ENCODE data around the gene EEIG1. TPM values are rescaled to one million over a fixed set of nuclear protein-coding genes. Genes with fewer than 3 reads are reported as not detected.

EEIG1 gene
- total and polyA plus RNA-seq, 10 of the 15 experiments (the other 5 are each of a cell fraction or from before 2014, with no cell fraction given): 1.2 to 75.9 (median 9.0) TPM

- no peak for FAIRE-seq
- H4K20me1 ChIP-seq (ENCODE audit: control insufficient read depth, insufficient read depth): 0 out of 2 replicates have a peak, but pooled peaks cover 3% of the 10 kb centered on the region
- RAD21 ChIA-PET (ENCODE audit: unreplicated experiment): interaction anchor here (1.0 to 4.4 kb wide), 8 partner anchors 12 to 118 kb away, joined by 3 to 80 read pairs (median 4); no protein-coding TSS in a partner anchor
- no peak overlapping the region for H3K4me2 ChIP-seq (ENCODE audit: control insufficient read depth, insufficient read depth)
- BruUV-seq (replicated peaks): no TSS peak
- CTCF ChIA-PET: interaction anchor here (1.1 to 13.8 kb wide), 14 partner anchors 12 to 171 kb away, joined by 3 to 332 read pairs (median 10); partner anchors contain the start of gene EEIG1
- 78% methylated on average over 17 of the region's 17 CpGs for WGBS (ENCODE audit: insufficient coverage, insufficient replicate concordance, low lambda C conversion rate, missing lambda C conversion rate)
- H3K27me3 ChIP-seq (replicated peaks in 1 of 2; ENCODE audit: control insufficient read depth in 2 of 2, insufficient read depth in 2 of 2, low read length in 1 of 2): no peaks in the 10 kb centered on the region
- H3K4me3 ChIP-seq: no peak overlapping the region
- SMC1A ChIA-PET (ENCODE audit: uncharacterized antibody, unreplicated experiment): interaction anchor here (1.3 to 6.7 kb wide), 8 partner anchors 16 to 171 kb away, joined by 3 to 96 read pairs (median 7); partner anchors contain the start of gene EEIG1
- no peaks in the 10 kb centered on the region for H3K36me3 ChIP-seq (ENCODE audit: control insufficient read depth in 2 of 2, insufficient read depth in 2 of 2, low read length in 1 of 2)
- no peak overlapping the region for H3K27ac ChIP-seq (ENCODE audit: control insufficient read depth, insufficient read depth)
- intact Hi-C loops (cut with micrococcal nuclease; ENCODE audit: unreplicated experiment) (no loop called here), in situ Hi-C loops (cut with MboI) (no loop called here)
- no peak overlapping the region for H3K9ac ChIP-seq (ENCODE audit: control insufficient read depth, insufficient read depth, low read length)
- H3K4me1 ChIP-seq (ENCODE audit: control insufficient read depth, insufficient read depth, low read length): peaks cover 14% of the 10 kb centered on the region
- DNase-seq (ENCODE audit: low read depth, low spot score): no peak
- peaks cover 3% of the 10 kb centered on the region for H3K79me2 ChIP-seq (ENCODE audit: control insufficient read depth, insufficient read depth, low read length)
- ATAC-seq: no peak
- H2AFZ ChIP-seq (ENCODE audit: control insufficient read depth, low read depth, low read length): no peak overlapping the region
- no peaks in the 10 kb centered on the region for H3K9me3 ChIP-seq (replicated peaks; ENCODE audit: control insufficient read depth, insufficient read depth, low read length)
- TF ChIP-seq RUNX3 (IDR thresholded peaks at IDR 0.05; ENCODE audit: low read length) (peak; percentile 19; the same call in 1 of the 2 replicates), PRDM15 (CRISPR knock-in tag; IDR thresholded peaks at IDR 0.05) (no peak), ZNF622 (IDR thresholded peaks at IDR 0.05) (no peak), REST (IDR thresholded peaks at IDR 0.05; ENCODE audit: low read depth, low read length) (no peak), EED (IDR thresholded peaks at IDR 0.05; ENCODE audit: low read depth) (no peak), PML (IDR thresholded peaks at IDR 0.05; ENCODE audit: low read length) (no peak), ZBTB40 (IDR thresholded peaks at IDR 0.05; ENCODE audit: borderline replicate concordance) (no peak)
- POLR2A ChIA-PET: interaction anchor here (0.5 to 2.7 kb wide), 4 partner anchors 14 to 522 kb away, joined by 3 to 10 read pairs (median 4); no protein-coding TSS in a partner anchor
These were observed 26.9 kb downstream of the EEIG1 start for GRCh38 chr9:127953768-127954505.
